Esophagus muscularis mucosa (tissue), 4 donors: ENCODE results near the gene SLC4A11. TPM values are rescaled to one million over a fixed set of nuclear protein-coding genes. Genes with fewer than 3 reads are reported as not detected.

Source experiments
- DNase-seq: peaks from one replicate; pipeline ENCODE4 v3.0.0-alpha.2; 2017; ENCODE audit errors: extremely low spot score
- H3K27ac ChIP-seq, 4 donors: fragments of 200-600 bp; sonication (generic); replicated peaks in 1 of 4; 1 replicate in 3 of 4; 2 replicates in 1 of 4; pipeline ENCODE4 v1.5.1; 2016 to 2019; ENCODE audit warnings: mild to moderate bottlenecking in 1 of 4
- H3K27me3 ChIP-seq, 4 donors: fragments of 200-600 bp; sonication (generic); one replicate each; pipeline versions ENCODE4 v1.5.1 to v1.6.0; 2016 to 2019
- H3K36me3 ChIP-seq, 4 donors: fragments of 200-600 bp; sonication (generic); one replicate each; pipeline ENCODE4 v1.5.1; 2016 to 2019
- H3K4me1 ChIP-seq, 4 donors: fragments of 200-600 bp; sonication (generic); one replicate each; pipeline ENCODE4 v1.5.1; 2016 to 2019
- H3K4me3 ChIP-seq, 4 donors: fragments of 200-600 bp; sonication (generic); 1 replicate in 2 of 4; 2 replicates in 2 of 4; pipeline ENCODE4 v1.5.1; 2016 to 2019; ENCODE audit warnings: mild to moderate bottlenecking in 4 of 4, moderate library complexity in 1 of 4
- H3K9me3 ChIP-seq, 4 donors: fragments of 200-600 bp; sonication (generic); 1 replicate in 3 of 4; 2 replicates in 1 of 4; pipeline ENCODE4 v1.5.1; 2016 to 2019
- CTCF ChIP-seq, 3 experiments: fragments of 200-600 bp in 2 of 3; fragments of 450-650 bp in 1 of 3; sonication (generic) in 2 of 3; IDR thresholded peaks; one replicate each; pipeline ENCODE4 v1.5.1; 2017 to 2019; ENCODE audit warnings: antibody characterized with exemption in 3 of 3, mild to moderate bottlenecking in 2 of 3, moderate library complexity in 1 of 3
- EP300 ChIP-seq: sonication (generic); formaldehyde crosslinking; IDR thresholded peaks from one replicate; pipeline ENCODE4 v1.6.1; 2017; ENCODE audit warnings: antibody characterized with exemption
- POLR2A ChIP-seq: fragments of 450-650 bp; IDR thresholded peaks from one replicate; pipeline ENCODE4 v1.6.1; 2017; ENCODE audit warnings: antibody characterized with exemption, moderate library complexity, mild to moderate bottlenecking, low read depth
- POLR2AphosphoS5 ChIP-seq, 2 donors: sonication (generic); formaldehyde crosslinking; IDR thresholded peaks; one replicate each; pipeline ENCODE4 v1.6.1; 2017; ENCODE audit warnings: antibody characterized with exemption in 2 of 2
- WGBS: methylation state at CpG from one replicate; pipeline ENCODE4 v1.1.5; 2018; 5-methylcytosine and 5-hydroxymethylcytosine counted together
- intact Hi-C: fragments of 100-400 bp; cut with DNase I; formaldehyde crosslinking; loops from one replicate; pipeline ENCODE4 v1.15.1; 2023
- total RNA-seq, 4 donors: library from RNA; depleted of rRNA; stranded (reverse); fragments of >200 nt; gene quantifications; one replicate each; pipeline versions ENCODE4 v1.1.0 to v1.2.1, GENCODE V29; 2016

Gene SLC4A11
- total RNA-seq, 4 donors from 2014 or later = 0.11 to 0.32 TPM; not detected in 2

GRCh38 chr20:3258429-3258828 is 19.4 kb upstream of the SLC4A11 start:
- WGBS = 96% methylated on average over 5 of the region's 5 CpGs
- Histone ChIP-seq H3K9me3 (no peaks in the 10 kb centered on the region), H3K36me3 (peaks cover 63 to 98% (median 84%) of the 10 kb centered on the region in 4 donors), H3K27me3 (no peaks in the 10 kb centered on the region), H3K4me1 (no peaks in the 10 kb centered on the region), H3K4me3 (no peak overlapping the region), H3K27ac (no peak overlapping the region)
- no peak for TF ChIP-seq CTCF (IDR thresholded peaks at IDR 0.05)
- TF ChIP-seq POLR2A = no peak
- no peak for TF ChIP-seq POLR2AphosphoS5 (IDR thresholded peaks at IDR 0.05)
- TF ChIP-seq EP300 = no peak
- DNase-seq = no peak
- intact Hi-C loops = no loop called here

- peaks cover 0 to 14% (median 3%) of the 10 kb centered on the region in 4 donors for H3K4me1 ChIP-seq
- TF ChIP-seq POLR2A = no peak
- TF ChIP-seq POLR2AphosphoS5 (IDR thresholded peaks at IDR 0.05) = no peak
- TF ChIP-seq CTCF (IDR thresholded peaks at IDR 0.05) = no peak
- no peak for TF ChIP-seq EP300
- peaks cover 63 to 95% (median 90%) of the 10 kb centered on the region in 4 donors for H3K36me3 ChIP-seq
- WGBS = 87% methylated on average over 4 of the region's 5 CpGs
- H3K27ac ChIP-seq = no peak overlapping the region
- H3K27me3 ChIP-seq = no peaks in the 10 kb centered on the region
- no peaks in the 10 kb centered on the region for H3K9me3 ChIP-seq
- no peak for DNase-seq
- intact Hi-C loops = no loop called here
- H3K4me3 ChIP-seq = no peak overlapping the region
Measured at GRCh38 chr20:3255728-3256127, 16.7 kb upstream of the SLC4A11 start.

DNA sequence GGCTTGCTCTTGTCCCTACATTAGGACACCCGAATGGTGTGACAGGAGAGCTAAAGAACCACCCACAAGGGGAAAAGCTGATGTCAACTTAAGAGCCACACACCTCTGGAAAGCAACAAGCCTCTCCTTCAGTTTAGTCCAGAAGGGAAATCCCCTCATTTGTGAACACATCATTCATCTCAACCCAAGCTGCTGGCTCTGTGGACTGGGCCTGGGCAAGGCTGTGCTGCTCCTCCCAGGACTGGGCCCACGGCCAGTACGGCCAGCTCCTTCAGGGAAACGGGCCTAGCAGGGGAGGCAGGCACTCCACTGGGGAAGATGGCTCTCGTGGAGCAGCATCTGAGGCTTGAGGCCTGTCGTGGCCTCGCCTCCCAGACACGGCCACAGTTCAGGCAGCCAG is 12.8 kb upstream of the SLC4A11 start:
- intact Hi-C loops = no loop called here
- H3K27me3 ChIP-seq = peaks cover 0 to 12% (median 0%) of the 10 kb centered on the region in 4 donors
- peaks cover 13 to 28% (median 19%) of the 10 kb centered on the region in 4 donors for H3K4me1 ChIP-seq
- no peak overlapping the region for H3K27ac ChIP-seq
- H3K36me3 ChIP-seq = peaks cover 32 to 70% (median 67%) of the 10 kb centered on the region in 4 donors
- no peak overlapping the region for H3K4me3 ChIP-seq
- TF ChIP-seq EP300 (no peak), POLR2A (no peak), CTCF (IDR thresholded peaks at IDR 0.05) (no peak)
- H3K9me3 ChIP-seq = no peaks in the 10 kb centered on the region
- no peak for DNase-seq
- 48% methylated on average over 8 of the region's 8 CpGs for WGBS

GRCh38 chr20:3250091-3250504 is 11.1 kb upstream of the SLC4A11 start:
- DNase-seq = no peak
- peaks cover 15 to 53% (median 50%) of the 10 kb centered on the region in 4 donors for H3K36me3 ChIP-seq
- no peak overlapping the region for H3K27ac ChIP-seq

More at GRCh38 chr20:3250091-3250504, 11.1 kb upstream of the SLC4A11 start:
- Histone ChIP-seq H3K27me3 (peaks cover 0 to 12% (median 0%) of the 10 kb centered on the region in 4 donors), H3K9me3 (no peaks in the 10 kb centered on the region), H3K4me1 (peaks cover 13 to 28% (median 19%) of the 10 kb centered on the region in 4 donors), H3K4me3 (no peak overlapping the region)
- TF ChIP-seq CTCF (IDR thresholded peaks at IDR 0.05) (no peak), POLR2A (no peak), EP300 (no peak), POLR2AphosphoS5 (IDR thresholded peaks at IDR 0.05) (no peak)
- intact Hi-C loops = no loop called here
- 77% methylated on average over 10 of the region's 10 CpGs for WGBS
